ENCODE data around the gene EXOSC3.
"Not testable (repeated sequence)": the region's sequence is repeated elsewhere in the genome, so short reads cannot be mapped to it uniquely, and the experiment has no call there.

Gene EXOSC3

DNA sequence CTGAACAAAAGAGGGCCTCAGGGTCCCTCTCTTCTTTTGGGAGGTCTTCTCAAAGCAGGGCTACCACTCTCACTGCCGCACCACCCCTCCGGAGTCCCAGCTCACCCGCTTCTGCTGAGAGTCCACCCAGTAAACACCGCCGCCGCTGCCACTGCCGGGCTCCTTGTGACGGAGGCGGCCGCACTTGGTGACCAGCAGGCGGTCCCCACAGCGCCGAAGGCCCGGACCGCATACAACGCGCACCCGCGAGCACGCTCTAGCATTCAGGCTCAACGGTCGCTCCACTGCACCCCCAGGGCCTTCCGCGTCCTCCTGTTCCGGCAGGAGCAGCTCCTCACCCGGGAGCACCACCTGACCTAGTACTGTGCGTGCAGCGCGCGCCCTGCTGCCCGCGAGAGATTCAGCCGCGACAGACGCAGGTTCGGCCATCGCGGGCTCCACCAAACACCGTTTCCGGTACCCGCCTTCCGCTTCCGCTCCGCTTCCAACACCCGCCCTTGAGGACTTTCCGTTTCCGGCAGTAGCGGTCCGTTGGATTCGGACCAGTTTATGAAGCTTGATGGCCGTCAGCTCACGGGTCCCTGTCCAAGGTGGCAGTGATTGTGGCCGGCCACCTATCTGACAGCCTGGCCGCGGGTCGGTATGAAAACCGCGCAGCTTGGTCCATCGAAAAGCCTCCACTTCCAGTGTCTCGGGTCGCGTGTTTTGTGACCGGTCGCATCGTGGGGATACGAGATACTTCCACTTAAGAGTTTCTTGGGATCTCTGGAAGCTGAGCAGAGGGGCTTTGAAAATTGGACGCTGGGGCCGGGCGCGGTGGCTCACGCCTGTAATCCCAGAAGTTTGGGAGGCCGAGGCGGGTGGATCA is at the start of gene EXOSC3:
Gene EXOSC3 (minus strand): TSS at position 449 of the 868 bp plus-strand sequence. CDS start 20 bp downstream, at position 429.
- DNase-seq, result peak; percentile 90 to 92

DNA sequence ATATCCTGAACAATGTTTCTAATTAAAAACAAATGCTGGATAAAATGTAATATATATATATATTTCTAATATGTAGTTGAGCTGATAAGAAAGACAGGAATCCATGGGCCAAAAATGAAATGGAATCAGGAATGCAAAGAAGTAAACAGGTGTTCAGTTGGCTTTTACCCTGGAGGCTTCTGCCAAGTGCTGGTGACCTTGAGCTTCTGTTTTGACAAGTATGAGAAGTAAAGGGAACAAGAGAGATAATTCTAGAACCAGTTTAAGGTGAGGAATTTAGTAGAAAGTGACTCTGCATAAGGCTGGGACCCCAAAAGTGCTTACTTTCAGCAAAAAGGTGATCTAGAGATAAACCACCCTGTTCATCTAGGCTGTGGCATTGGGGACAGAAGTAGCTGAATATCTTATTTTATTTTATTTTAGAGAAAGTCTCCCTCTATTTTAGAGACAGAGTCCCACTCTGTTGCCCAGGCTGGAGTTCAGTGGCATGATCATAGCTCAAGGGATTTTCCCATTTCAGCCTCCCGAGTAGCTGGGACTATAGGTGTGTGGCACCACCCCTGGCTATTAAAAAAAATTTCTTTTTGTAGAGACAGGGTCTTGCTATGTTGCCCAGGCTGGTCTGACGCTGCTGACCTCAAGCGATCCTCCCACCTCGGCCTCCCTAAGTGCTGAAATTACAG is 42.8 kb upstream of the EXOSC3 start:
- no peak for DNase-seq

DNA sequence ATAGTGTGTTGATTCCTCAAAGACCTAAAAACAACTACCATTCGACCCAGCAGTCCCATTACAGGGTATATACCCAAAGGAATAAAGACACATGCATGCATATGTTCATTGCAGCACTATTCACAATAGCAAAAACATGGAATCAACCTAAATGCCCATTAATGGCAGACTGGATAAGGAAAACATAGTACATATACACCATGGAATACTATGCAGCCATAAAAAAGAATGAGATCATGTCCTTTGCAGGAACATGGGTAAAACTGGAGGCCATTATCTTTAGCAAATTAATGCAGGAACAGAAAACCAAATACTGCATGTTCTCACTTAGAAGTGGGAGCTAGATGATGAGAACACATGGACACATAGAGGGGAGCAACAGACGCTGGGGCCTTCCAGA is 40.3 kb upstream of the EXOSC3 start:
- not testable (repeated sequence) for DNase-seq

DNA sequence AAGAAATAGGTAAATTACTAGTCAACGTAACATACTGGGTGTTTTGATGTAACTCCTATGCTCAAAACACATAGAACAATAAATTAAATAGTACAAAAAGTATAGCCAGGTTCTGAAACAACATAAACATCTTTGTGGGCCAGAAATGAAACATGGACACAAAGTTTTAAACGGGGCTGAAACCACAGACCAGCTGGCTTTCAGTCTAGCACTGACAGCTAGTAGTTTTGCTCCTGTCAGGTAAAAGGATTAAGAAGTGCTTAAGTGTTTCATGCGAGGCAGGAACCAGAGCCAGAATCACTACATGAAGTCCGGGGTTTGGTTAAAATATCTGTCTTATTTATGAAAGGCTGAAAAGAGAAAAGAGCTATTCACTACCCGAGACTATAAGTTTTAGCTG is 35.3 kb upstream of the EXOSC3 start:
- DNase-seq, result no peak

DNA sequence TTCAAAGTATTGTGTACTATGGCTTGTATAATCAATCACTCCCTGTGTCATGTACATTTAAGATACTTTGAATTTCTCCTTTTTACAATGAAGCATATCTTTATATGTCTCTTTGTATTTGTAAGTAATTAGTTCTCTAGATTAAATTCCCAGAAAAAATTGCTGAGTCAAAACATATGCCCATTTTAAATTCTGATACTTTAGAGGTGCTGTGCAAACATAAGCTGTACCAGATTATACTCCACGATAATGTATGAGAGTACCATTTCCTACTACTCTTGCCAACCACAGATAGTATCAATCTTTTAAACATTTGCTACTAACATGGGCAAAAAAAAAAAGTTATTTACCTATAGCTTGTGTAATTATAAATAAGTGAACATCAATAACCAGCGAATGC is 34.0 kb upstream of the EXOSC3 start:
- DNase-seq, result no peak

DNA sequence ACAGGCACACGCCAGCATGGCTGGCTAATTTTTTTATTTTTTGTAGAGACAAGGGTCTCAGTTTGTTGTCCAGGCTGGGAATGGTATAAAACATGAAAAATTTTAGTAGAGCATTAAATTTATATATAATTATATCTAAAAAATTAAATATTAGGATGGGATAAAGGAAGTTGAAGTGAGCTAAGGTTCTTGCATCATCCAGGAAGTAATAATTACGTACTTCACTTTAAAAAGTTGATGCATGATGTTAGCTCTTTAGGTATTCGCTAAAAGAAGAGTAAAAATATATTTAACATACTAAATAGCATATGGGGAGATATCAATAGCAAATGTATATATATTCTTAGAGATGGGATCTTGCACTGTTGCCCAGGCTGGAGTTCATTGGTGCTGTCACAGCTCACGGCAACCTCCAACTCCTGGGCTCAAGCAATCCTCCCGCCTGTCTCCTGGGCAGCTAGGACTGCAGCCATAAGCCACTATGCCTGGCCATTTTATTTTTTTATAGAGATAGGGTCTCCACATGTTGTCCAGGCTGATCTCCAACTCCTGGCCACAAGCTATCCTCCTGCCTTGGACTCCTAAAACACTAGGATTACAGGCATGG is 28.0 kb upstream of the EXOSC3 start:
- peak; percentile 25 to 45 for DNase-seq

DNA sequence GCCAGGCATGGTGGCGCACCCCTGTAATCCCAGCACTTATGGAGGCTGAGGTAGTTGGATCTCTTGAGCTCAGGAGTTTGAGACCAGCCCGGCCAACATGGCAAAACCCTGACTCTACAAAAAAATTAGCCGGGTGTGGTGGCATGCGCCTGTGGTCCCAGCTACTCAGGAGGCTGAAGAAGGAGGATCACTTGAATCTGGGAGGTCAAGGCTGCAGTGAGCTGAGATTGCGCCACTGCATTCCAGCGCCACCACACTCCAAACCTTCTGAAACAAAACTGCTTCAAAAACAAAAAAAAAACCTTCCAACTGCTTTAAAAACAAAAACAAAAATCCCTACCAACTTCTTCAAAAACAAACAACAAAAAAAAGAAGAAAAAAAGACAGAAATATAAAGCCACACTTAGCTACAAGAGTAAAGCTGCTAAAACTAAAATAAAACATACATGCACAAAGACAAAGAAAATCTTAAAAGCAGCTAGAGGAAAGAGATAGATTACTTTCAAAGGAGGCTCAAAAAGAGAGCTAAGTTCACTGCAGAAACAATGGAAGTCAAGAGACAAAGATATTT is 27.1 kb upstream of the EXOSC3 start:
- DNase-seq, result no peak

DNA sequence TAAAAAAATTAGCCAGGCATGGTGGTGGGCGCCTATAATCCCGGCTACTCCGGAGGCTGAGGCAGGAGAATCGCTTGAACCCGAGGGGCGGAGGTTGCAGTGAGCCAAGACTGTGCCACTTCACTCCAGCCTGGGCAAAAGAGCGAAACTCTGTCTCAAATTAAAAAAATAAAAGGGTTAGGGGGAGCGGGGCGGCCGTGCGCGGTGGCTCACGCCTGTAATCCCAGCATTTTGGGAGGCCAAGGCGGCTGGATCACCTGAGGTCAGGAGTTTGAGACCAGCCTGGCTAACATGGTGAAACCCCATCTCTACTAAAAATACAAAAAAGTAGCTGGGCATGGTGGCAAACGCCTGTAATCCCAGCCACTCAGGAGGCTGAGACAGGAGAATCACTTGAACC is 24.8 kb upstream of the EXOSC3 start:
- not testable (repeated sequence) for DNase-seq

DNA sequence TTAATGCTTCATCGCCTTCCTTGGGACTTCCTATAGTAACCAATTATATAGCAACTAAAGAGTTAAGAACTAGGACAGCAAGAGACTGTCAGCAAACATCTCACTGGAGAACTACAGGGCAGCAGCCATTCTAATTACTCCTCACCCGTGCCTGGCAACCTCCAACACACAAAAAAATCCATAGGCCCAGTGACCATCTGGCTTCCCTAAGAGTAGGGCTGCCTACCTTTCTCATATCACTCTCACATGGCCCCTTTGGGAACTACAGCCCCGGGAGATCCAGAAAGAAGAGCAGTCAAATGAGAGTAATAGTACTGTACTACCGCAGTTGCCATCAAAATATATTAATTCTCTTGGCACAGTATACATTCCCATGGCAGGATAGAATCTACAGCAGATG is 21.4 kb upstream of the EXOSC3 start:
- no peak for DNase-seq

DNA sequence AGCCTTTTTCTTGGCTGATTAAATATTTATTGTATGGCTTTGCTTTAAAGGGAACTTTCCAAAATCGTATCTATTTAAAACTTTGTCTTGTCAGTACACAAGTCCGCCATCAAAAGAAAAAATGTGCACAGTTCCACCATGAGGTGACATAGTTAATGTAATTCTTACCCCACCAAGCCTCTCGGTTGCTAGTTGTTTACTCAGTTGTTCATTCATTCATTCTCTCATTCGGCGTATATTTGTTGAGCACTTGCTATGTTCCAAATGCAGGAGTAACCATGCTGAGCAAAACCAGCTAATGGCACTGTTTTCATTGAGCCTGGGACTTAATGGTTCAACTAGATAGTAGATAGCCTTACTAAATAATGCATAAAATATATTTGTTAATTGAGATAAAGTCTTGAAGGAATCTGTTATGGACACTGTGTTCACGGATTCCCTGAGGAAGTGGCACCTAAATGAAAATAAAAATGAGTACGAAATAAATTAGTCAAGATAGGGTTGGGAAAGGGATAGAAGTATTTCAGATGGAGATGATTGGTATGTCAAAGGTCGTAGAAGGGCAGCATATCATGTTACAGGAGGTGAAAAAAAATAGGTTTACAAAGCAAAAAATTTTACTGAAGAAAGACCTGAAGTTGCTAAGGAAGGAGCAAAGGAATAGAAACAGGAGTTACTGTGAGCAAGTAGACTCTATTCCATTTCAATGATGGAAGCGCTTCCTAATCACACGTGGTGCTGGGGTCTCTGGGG is 17.3 kb upstream of the EXOSC3 start:
- no peak for DNase-seq

DNA sequence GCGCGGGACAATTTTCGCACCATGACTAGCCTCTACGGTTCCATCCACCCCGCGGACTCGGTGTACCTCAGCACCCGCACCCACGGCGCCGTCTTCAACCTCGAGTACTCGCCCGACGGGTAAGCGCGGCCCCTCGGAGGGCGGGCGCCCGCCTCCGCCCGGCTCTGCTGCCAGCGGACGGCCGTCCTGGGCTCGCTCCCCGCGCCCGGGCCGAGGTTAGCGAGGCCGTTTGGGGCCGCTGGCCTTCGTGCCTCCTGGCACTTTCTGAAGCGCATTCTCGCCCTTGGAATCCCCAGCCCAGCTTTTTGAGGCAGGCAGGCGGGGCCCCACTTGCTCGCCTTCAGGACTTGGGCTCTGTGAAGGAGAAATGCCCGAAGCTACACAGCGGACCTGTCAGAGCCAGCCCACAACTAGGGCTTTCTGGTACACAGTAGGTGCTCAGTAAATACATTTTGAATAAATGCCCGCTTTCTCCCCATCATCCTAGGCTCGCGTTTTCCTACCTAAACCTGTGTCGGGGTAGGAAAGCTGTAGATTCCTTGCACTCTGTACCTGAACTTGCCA is 16.5 kb upstream of the EXOSC3 start:
- DNase-seq, result peak; percentile 38 to 51

DNA sequence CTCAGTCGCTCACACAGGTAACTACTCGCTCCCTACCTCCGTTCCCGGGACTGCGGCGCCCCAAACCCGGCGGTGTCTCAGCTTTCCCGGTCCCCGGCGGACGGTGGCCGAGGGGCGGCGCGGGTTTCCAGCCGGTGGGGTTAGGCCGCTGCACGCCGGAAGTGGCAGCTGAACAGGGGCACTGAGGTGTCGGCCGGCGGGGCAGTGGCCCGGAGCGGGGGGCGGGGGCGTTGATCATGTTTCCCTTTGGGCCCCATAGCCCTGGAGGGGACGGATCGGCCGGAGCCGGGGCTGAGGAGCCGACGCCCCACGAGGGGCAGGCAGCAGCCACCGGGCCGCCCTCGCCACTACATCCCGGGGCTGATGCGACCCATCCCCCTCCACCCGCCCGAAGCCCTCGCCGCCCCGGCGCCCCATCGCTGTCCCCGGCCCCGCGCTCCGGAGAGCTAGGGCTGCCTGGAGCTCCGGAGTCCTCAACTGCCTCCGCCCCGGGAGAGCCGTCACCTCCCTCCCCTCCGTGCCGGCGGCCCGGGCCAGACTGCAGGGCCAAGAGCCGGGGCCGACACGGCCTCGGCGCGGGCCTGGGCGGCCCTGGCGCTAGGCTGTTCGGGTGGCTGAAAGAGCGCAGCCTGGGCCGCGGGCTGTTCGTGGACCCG is 15.9 kb upstream of the EXOSC3 start, which contains the start of gene DCAF10:
Gene DCAF10 (plus strand): TSS at position 167 of the 656 bp plus-strand sequence. CDS start 70 bp downstream, at position 237.
- DNase-seq, result peak; percentile 72 to 92

DNA sequence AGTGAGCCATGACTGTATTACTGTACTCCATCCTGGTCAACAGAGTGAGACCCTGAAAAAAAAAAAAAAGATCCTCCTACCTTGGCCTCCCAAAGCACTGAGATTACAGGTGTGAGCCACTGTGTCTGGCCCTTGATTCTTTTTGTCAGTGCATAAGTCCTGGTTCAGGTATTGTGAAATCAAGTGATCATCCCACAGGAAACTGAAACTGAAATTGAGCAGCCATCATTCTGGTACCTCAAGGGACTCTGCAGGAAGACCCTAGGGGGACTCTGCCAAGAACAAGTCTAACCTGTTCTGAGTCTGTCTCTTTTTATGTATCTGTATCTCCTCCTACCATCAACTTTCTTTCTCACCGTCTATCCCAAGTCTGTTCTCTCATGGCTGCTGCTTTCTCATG is 13.8 kb upstream of the EXOSC3 start:
- no peak for DNase-seq

DNA sequence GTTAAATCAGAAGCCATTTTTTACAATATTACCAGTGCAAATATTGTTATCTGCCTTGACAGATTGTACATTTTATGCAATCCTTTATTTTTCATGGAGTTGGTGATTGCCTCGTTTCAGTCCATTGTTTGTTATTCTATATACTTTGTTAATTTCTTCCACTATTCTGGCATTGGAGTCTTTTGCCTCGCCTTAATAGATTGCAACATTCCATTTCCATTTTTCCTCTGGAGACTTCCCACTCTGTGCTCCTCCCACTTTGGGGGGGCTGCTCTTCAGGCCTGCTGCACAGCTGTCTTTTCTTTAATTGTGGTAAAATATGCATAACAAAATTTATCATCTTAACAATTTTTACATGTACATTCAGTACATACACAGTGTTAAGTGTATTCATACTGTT is 11.4 kb upstream of the EXOSC3 start:
- peak in 1 of 2 donors; percentile 2 for DNase-seq

DNA sequence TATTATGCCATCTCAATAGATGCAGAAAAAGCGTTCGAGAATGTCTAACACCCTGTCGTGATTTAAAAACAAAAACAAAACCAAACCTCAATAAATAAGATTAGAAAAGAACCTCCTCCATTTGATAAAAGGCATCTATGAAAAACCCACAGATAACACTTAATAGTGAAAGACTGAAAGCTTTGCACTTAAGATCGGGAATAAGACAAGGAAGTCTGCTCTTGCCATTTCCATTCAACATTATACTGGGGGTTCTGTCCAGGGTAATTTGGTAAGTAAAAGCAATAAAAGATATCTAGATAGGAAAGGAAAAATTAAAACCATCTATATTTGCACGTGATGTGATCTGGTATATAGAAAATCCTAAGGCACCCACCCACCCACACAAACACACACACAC is 7.3 kb upstream of the EXOSC3 start:
- no peak for DNase-seq

DNA sequence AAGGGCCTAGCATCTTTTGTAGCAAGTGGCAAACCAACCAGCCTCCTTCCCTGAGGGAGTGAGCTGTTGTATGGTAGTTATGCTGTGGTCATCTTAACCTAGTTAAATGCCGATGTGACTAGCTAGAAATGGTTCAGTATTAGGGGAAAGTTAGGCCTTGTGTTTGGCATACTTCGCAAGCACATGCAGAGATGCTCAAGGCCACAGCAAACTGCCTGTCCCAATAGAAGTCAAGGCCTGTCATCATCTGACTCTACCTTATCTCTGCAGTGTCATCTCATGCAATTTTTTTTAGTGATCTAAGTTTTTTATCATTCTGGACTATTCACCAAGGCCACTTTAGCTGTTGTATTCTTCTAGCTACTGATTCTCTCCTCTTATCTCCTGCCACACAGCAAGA is 5.2 kb upstream of the EXOSC3 start:
- DNase-seq, result no peak

DNA sequence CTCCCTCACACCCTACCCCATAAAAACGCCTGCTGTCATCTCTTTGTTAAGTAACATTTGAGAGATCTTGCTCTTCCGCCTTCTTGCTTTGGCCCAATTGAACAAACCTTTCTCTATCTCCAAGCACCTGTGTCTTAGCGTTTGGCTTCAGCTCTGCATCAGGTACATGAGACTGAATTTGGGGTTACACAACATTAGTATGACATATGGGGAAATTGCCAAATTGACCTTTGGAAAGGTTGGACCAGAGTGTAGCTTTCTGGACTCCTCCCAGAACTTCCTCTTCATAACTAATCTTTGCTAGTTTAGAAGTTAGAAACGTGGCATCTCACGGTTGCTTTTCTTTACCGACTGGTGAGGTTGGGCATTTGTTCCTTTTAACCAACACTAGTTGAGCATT is 3.5 kb upstream of the EXOSC3 start:
- peak; percentile 6 to 28 for DNase-seq

DNA sequence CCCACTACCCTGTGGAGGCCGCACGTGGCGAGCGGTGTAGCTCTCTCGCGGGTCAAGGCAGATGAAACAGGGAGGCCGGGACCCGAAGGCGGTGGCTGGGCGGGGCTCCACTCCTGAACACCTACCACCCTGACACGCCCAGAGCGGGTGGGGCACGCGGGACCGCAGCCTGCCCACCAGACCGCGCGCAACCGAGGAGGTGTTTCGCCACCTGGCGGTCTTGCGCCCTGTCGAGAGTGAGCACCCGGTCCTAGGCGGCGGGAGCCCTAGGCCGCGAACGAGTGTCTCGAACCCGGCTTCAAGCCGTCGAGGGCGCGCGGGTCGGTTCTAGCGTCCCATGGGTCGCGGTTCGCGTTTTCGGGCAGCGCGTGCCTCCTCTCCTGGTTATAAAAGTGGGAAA is 2.2 kb upstream of the EXOSC3 start:
- DNase-seq, result no peak

DNA sequence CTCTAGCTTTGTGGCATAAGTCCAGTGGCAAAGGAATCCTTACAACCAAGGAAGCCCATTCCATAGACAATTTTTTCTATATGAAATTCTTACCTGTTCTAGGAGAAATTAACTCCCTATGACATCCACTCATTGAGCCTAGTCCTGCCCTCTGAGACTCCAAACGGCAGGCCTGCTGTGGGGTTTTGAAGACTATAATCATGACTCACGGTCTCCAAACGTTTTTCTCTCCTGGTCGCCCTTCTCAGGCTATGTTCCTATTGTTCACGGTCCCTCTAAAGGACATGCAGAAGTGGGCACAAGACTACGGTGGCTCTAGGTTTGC is 611 bp downstream of the EXOSC3 start:
- no peak for DNase-seq

DNA sequence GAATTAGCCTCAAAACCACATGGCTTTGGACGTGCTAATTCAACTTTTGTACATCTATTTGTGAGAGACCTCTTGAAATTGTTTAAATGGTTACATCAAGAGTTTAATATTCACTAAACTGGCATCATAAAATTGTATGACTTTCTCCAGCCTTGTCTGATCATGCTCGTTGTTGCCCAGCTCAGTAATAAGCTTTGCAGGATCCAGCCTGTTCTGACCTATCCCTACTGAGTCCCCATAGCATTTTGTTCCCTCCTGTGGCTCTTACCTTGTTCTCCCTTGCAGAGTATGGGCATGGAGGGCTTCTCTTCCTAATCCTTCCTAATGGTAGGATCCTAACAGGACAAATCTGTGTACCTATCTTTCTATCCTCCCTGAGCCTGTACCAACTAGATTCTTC is 6.3 kb downstream of the EXOSC3 start:
- no peak for DNase-seq

DNA sequence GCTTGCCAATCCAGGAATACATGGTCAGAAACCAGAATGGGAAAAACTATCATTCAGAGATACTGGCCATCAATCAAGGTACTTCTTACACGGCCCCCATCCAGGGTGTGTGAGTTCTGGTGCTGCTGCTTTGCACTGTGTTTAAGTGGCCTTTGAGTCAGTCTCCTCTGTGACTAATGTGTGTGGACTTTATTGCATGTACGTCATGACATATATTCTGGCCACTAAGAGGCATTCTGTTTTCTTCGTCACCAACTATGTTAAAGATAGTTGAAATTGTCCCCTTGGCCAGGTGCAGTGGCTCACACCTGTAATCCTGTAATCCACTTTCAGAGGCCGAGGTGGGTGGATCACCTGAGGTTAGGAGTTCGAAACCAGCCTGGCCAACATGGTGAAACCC is 8.5 kb downstream of the EXOSC3 start:
- no peak for DNase-seq

All from inflammatory macrophage treated with lipopolysaccharide for 1 hour (primary cell).